PC-9 (cell line): ENCODE measurements around the gene KCNJ5. TPM values are rescaled to one million over a fixed set of nuclear protein-coding genes. Genes with fewer than 3 reads are reported as not detected.

ENCODE experiments used
- BruUV-seq: library from RNA; stranded (reverse); fragments of 400-500 nt; replicated peaks from 2 replicates; lab custom pipeline; 2021; lab: Mats Ljungman, UMichigan
- CTCF ChIA-PET: fragments of 300-600 bp; sonication (Branson Sonifier 250); formaldehyde crosslinking; loops from one replicate; lab custom pipeline; 2022; ENCODE audit warnings: antibody characterized with exemption; lab: Charles Lee
- POLR2A ChIA-PET: fragments of 300-600 bp; sonication (Branson Sonifier 250); formaldehyde crosslinking; loops from one replicate; lab custom pipeline; 2022; ENCODE audit warnings: antibody characterized with exemption; ENCODE audit not compliant: unreplicated experiment; lab: Charles Lee
- DNase-seq, 2 experiments: peaks; one replicate each; pipeline versions ENCODE4 v3.0.0 to v3.0.0-alpha.2; 2015 to 2022; ENCODE audit warnings: mixed read lengths in 1 of 2
- H2AFZ ChIP-seq: fragments of 200-600 bp; sonication (generic); 2 replicates; pipeline ENCODE4 v1.8.1; 2017; ENCODE audit warnings: antibody characterized with exemption
- H3F3A ChIP-seq: fragments of 200-600 bp; sonication (generic); 2 replicates; pipeline ENCODE4 v1.8.1; 2017; ENCODE audit warnings: antibody characterized with exemption, mild to moderate bottlenecking, low read depth; ENCODE audit not compliant: insufficient read depth
- H3K27ac ChIP-seq: fragments of 200-600 bp; sonication (generic); 2 replicates; pipeline ENCODE4 v1.6.1; 2016; ENCODE audit warnings: mixed run types
- H3K27me3 ChIP-seq: fragments of 200-600 bp; sonication (generic); 2 replicates; pipeline ENCODE4 v1.6.1; 2016; ENCODE audit warnings: low read depth, mixed run types; ENCODE audit not compliant: insufficient read depth
- H3K36me3 ChIP-seq: fragments of 200-600 bp; sonication (generic); 2 replicates; pipeline ENCODE4 v1.6.1; 2016; ENCODE audit warnings: low read depth, mixed run types
- H3K4me1 ChIP-seq: fragments of 200-600 bp; sonication (generic); replicated peaks from 2 replicates; pipeline ENCODE4 v1.6.1; 2016; ENCODE audit warnings: mixed run types; ENCODE audit not compliant: insufficient read depth
- H3K4me2 ChIP-seq: fragments of 200-600 bp; sonication (generic); 2 replicates; pipeline ENCODE4 v1.6.1; 2017; ENCODE audit warnings: mixed run types
- H3K4me3 ChIP-seq: fragments of 200-600 bp; sonication (generic); 2 replicates; pipeline ENCODE4 v1.6.1; 2016; ENCODE audit warnings: mixed run types
- H3K79me2 ChIP-seq: fragments of 200-600 bp; sonication (generic); 2 replicates; pipeline ENCODE4 v1.6.1; 2017; ENCODE audit warnings: low read depth, mixed run types
- H3K9me2 ChIP-seq: fragments of 200-600 bp; sonication (generic); 2 replicates; pipeline ENCODE4 v1.8.1; 2017; ENCODE audit warnings: mild to moderate bottlenecking; ENCODE audit not compliant: insufficient read depth
- H3K9me3 ChIP-seq: fragments of 200-600 bp; sonication (generic); 2 replicates; pipeline ENCODE4 v1.8.1; 2016; ENCODE audit warnings: low read depth; ENCODE audit not compliant: insufficient read depth
- H4K20me1 ChIP-seq: fragments of 200-600 bp; sonication (generic); 2 replicates; pipeline ENCODE4 v1.8.1; 2017; ENCODE audit not compliant: insufficient read depth
- EZH2 ChIP-seq: fragments of 200-600 bp; sonication (generic); IDR thresholded peaks from 2 replicates; pipeline ENCODE4 v1.8.0; 2017; ENCODE audit warnings: antibody characterized with exemption, low read depth
- intact Hi-C: fragments of 100-400 bp; cut with micrococcal nuclease; formaldehyde crosslinking; loops from one replicate; pipeline ENCODE4 v1.10.0; 2022; ENCODE audit not compliant: unreplicated experiment
- total RNA-seq: library from RNA; stranded (reverse); gene quantifications from 2 replicates; pipeline ENCODE4 v1.2.3, GENCODE V29; 2021
- TF ChIP-seq, protein P1 (sequence below): fragments of 200-600 bp; sonication (generic); conservative IDR thresholded peaks from 2 replicates; pipeline ENCODE4 v1.6.1; 2017; ENCODE audit warnings: mixed run types, antibody characterized with exemption, mild to moderate bottlenecking, moderate library complexity

The KCNJ5 gene
- total RNA-seq, 1 experiment from 2014 or later: 0.11 TPM

DNA sequence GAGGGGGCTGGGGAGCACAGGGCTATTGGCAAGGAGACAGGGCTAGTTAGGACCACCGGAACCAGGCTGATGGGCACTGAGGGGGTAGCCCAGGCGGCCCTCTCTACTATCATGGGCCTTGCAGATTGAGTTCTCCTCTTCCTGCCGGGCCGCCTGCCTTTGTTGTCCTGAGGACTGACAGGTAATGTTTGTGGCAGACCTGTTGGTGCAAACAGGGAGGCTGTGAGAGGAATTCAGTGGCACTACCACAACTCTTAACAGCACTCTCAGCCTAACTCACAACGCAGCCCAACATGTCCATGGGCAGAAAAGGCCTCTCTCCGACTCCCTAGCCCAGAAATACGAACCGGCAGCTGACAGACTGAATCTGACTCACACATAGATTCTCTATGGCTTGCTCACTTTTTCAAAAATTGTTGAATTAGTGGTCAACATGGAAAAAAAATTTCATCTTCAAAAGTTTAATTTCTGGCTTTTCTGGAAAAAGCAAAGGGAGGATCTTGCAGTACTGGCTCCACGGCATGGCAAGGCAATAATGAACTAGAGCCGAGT is 11.4 kb downstream of the KCNJ5 start:
- H3K27me3 ChIP-seq: no peaks in the 10 kb centered on the region
- intact Hi-C loops: no loop called here
- no peak for DNase-seq
- H2AFZ ChIP-seq: no peak overlapping the region
- no peaks in the 10 kb centered on the region for H4K20me1 ChIP-seq
- H3K9me2 ChIP-seq: no peaks in the 10 kb centered on the region
- ChIA-PET POLR2A (no interaction called here), CTCF (interaction anchor here (0.7 to 0.9 kb wide), 2 partner anchors 18 to 1089 kb away, joined by 3 read pairs; no protein-coding TSS in a partner anchor)
- H3K79me2 ChIP-seq: no peaks in the 10 kb centered on the region
- no peak overlapping the region for H3K4me3 ChIP-seq
- no peak overlapping the region for H3K27ac ChIP-seq
- TF ChIP-seq EZH2: no peak
- TF ChIP-seq, protein P1, sequence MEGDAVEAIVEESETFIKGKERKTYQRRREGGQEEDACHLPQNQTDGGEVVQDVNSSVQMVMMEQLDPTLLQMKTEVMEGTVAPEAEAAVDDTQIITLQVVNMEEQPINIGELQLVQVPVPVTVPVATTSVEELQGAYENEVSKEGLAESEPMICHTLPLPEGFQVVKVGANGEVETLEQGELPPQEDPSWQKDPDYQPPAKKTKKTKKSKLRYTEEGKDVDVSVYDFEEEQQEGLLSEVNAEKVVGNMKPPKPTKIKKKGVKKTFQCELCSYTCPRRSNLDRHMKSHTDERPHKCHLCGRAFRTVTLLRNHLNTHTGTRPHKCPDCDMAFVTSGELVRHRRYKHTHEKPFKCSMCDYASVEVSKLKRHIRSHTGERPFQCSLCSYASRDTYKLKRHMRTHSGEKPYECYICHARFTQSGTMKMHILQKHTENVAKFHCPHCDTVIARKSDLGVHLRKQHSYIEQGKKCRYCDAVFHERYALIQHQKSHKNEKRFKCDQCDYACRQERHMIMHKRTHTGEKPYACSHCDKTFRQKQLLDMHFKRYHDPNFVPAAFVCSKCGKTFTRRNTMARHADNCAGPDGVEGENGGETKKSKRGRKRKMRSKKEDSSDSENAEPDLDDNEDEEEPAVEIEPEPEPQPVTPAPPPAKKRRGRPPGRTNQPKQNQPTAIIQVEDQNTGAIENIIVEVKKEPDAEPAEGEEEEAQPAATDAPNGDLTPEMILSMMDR: no peak
- no peaks in the 10 kb centered on the region for H3K9me3 ChIP-seq
- no peaks in the 10 kb centered on the region for H3K36me3 ChIP-seq
- H3K4me1 ChIP-seq: 0 out of 2 replicates have a peak, but pooled peaks cover 4% of the 10 kb centered on the region
- no peaks in the 10 kb centered on the region for H3F3A ChIP-seq
- no TSS peak for BruUV-seq
- no peak overlapping the region for H3K4me2 ChIP-seq

DNA sequence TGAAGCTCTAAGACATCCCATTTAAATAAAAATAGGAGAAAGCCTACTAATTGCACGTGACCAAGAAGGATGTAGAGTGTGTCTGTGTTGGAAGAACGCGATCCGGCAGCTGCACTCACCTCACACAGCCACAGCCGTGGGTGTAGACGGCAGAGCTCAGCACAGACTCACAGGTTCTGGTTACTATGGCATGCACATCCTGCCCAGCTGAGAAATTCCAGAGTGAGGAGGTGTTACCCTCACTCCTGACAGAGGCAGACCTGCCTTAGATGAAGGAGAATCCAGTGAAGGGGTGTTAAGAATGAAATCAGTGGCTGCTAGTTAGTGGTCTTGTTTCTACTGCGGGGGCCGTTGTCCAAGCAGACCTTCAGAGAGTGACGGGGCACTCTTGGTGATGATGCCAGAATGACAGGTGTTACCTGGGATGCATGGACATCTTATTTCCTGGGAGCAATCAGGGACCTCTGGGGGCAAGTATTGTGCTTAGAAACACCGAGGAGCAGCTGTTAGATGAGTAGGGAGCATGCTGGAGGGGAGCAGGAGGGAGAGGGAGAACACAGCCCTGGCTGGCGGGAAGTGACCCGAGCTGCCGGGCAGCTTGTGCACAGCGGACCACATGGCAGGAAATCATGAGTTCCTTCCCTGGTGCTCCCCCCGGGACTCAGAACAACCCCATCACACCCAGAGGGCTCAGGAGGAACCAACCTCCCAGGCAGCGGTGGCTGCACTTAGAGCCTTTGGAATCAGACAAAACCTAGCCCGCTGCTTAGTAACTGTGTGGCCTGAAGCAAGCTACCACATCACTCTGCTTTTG is 12.3 kb downstream of the KCNJ5 start:
- no TSS peak for BruUV-seq

DNA sequence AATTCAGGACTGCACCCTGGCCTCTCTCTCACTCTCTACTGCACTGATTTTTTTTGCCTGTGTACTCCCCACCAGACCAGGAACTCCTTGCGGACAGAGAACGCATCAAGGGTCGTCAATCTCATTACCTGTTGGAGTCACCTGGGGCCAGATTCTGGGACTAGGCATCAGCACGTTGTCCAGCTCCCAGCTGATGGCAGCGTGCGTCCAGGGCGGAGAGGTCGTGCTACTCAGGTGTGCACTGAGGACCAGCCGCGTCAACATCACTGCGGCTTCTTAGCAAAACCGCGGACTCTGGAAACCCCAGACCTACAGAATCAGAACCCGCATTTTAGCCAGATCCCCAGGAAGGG is 13.1 kb downstream of the KCNJ5 start:
- no peak overlapping the region for H2AFZ ChIP-seq
- no peak overlapping the region for H3K4me3 ChIP-seq
- H3K9me2 ChIP-seq: no peaks in the 10 kb centered on the region
- CTCF ChIA-PET: no interaction called here
- POLR2A ChIA-PET: no interaction called here
- H3K9me3 ChIP-seq: no peaks in the 10 kb centered on the region
- H3K4me1 ChIP-seq: peaks cover 20% of the 10 kb centered on the region
- TF ChIP-seq, protein P1: no peak
- no peak for TF ChIP-seq EZH2
- H3K4me2 ChIP-seq: 0 out of 2 replicates have a peak overlapping the region, but pooled peaks have one; percentile 84
- no peaks in the 10 kb centered on the region for H3K36me3 ChIP-seq
- H4K20me1 ChIP-seq: no peaks in the 10 kb centered on the region
- no peak overlapping the region for H3K27ac ChIP-seq
- no peak for DNase-seq
- H3K79me2 ChIP-seq: no peaks in the 10 kb centered on the region
- no peaks in the 10 kb centered on the region for H3K27me3 ChIP-seq
- no TSS peak for BruUV-seq
- intact Hi-C loops: no loop called here
- 0 out of 2 replicates have a peak, but pooled peaks cover 5% of the 10 kb centered on the region for H3F3A ChIP-seq

More for the DNA sequence above, 12.3 kb downstream of the KCNJ5 start:
- Histone ChIP-seq H3K9me3 (no peaks in the 10 kb centered on the region), H3K4me1 (peaks cover 11% of the 10 kb centered on the region), H3F3A (0 out of 2 replicates have a peak, but pooled peaks cover 5% of the 10 kb centered on the region), H3K79me2 (no peaks in the 10 kb centered on the region), H3K9me2 (no peaks in the 10 kb centered on the region), H3K36me3 (no peaks in the 10 kb centered on the region), H4K20me1 (no peaks in the 10 kb centered on the region), H3K27me3 (no peaks in the 10 kb centered on the region), H3K4me2 (no peak overlapping the region), H3K27ac (no peak overlapping the region), H3K4me3 (no peak overlapping the region), H2AFZ (no peak overlapping the region)
- no peak for DNase-seq
- intact Hi-C loops: no loop called here
- ChIA-PET CTCF (interaction anchor here (0.7 to 0.9 kb wide), 2 partner anchors 19 to 1090 kb away, joined by 3 read pairs; no protein-coding TSS in a partner anchor), POLR2A (interaction anchor here (0.6 to 0.7 kb wide), 2 partner anchors 11 to 16 kb away, joined by 4 to 5 read pairs; no protein-coding TSS in a partner anchor)
- no peak for TF ChIP-seq EZH2
- TF ChIP-seq, protein P1: no peak
